GM12891 (cell line): ENCODE results near the gene LPCAT1.
A peak's percentile ranks its signal among the peaks of the same experiment; 100 is the strongest.
"Not testable (repeated sequence)": the region's sequence is repeated elsewhere in the genome, so short reads cannot be mapped to it uniquely, and the experiment has no call there.

Source experiments
- DNase-seq: peaks from one replicate; pipeline ENCODE4 v3.0.0; 2011; ENCODE audit warnings: low spot score; ENCODE audit not compliant: insufficient read length
- FAIRE-seq: peaks from 2 replicates; lab custom pipeline; 2011; peaks lifted over from hg19 to GRCh38; lab: Jason Lieb, UNC
- PAX5 ChIP-seq: IDR thresholded peaks from 2 replicates; pipeline ENCODE4 v1.6.1; 2011; ENCODE audit warnings: low read length, moderate library complexity, mild to moderate bottlenecking; ENCODE audit not compliant: insufficient read depth, severe bottlenecking
- POLR2A ChIP-seq: IDR thresholded peaks from 2 replicates; pipeline ENCODE4 v1.6.1; 2011; ENCODE audit warnings: low read depth, low read length, control low read depth
- POLR2AphosphoS5 ChIP-seq: IDR thresholded peaks from 2 replicates; pipeline ENCODE4 v1.6.1; 2011; ENCODE audit warnings: low read depth, low read length, control low read depth
- POU2F2 ChIP-seq: IDR thresholded peaks from 2 replicates; pipeline ENCODE4 v1.6.1; 2011; ENCODE audit warnings: low read depth, mild to moderate bottlenecking, control low read depth, low read length, moderate library complexity
- SPI1 ChIP-seq: IDR thresholded peaks from 2 replicates; pipeline ENCODE4 v1.6.1; 2011; ENCODE audit warnings: low read depth, low read length, control low read depth
- TAF1 ChIP-seq: IDR thresholded peaks from 2 replicates; pipeline ENCODE4 v1.6.1; 2011; ENCODE audit warnings: low read depth, low read length, control low read depth

The LPCAT1 gene

DNA sequence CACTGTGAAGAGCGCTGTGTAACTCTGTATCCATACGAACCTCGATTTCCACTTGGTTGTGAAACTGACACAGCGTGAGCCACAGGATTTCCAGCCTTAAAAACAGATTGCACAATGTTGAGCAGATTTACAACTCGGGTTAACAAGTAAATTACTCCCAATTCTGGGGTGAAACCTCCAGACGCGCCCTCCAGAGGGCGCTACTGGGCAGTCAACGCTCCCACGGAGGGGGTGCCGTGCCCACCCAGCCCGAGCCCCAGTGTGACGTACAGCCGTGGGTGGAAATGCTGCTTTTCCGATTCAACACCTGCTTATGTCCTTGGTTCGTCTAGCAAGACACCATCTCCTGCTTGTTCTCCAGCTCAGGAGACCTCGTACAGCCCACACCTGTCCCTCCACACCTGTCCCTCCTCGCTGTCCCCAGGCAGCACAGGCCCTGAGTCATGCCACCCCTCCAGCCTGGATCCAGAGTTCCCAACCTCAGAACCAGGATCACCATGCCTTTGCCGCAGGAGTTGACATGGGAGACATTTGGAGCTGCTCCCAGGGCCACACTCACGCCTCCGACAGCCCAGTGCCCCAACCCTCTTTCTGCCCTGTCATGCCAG, 44.1 kb downstream of the LPCAT1 start:
- DNase-seq (peak; percentile 73), FAIRE-seq (peak; percentile 92)
- TF ChIP-seq POLR2A = no peak
- no peak for TF ChIP-seq POLR2AphosphoS5
- no peak for TF ChIP-seq PAX5
- TF ChIP-seq POU2F2 = no peak
- no peak for TF ChIP-seq SPI1
- TF ChIP-seq TAF1 = no peak

DNA sequence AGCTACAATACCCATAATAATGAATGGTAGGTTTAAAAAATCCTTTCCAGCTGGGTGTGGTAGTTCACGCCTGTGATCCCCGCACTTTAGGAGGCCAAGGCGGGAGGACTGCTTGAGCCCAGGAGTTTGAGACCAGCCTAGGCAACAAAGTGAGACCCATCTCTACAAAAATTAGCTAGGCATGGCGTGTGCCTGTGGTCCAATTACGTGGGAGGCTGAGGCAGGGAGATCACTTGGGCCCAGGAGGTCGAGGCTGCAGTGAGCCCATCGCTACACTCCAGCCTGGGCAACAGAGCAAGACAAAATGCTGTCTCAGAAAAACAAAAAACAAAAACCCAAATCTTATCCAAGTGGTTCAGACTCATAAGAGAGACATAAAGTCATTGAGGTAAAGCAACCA, 44.7 kb downstream of the LPCAT1 start:
- TF ChIP-seq SPI1 = no peak
- TF ChIP-seq PAX5 = no peak
- no peak for TF ChIP-seq TAF1
- TF ChIP-seq POU2F2 = no peak
- TF ChIP-seq POLR2A = no peak
- no peak for TF ChIP-seq POLR2AphosphoS5
- DNase-seq = no peak
- FAIRE-seq = no peak

DNA sequence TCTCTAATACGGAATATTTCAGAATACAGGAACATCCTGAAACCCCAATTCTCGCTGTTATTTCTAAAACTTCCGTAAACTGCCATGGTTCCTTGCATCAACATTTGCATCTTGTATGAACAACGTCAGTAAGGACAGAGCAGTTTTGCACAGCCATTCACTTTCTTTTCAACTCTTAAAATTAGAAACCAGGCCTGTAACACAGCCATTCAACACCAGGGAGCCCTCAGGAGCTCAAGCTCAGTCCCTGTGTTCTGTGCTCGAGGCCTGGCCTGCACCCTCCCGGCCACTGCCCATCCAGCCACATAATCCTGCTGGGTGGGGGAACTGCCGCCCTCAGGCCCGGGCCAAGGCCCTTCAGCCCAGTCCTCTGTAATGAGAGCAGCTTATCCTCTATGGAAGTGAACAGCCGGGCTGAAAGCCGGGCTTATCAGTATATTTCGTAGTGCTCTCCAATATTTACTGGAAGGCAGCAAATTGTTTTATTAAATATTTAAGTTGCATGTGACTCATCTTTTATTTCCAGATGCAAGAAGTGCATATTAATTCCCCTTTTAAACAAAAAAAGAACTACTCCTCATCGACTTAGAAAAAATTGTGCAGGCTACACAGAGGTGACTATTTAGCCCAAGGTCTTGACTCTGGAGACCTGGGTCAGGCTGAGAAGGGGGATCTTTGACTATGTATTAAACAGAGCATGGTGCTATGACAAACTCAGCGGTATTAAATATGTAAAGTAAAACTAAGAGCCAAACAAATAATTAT, 45.3 kb downstream of the LPCAT1 start:
- no peak for FAIRE-seq
- TF ChIP-seq POLR2A = no peak
- TF ChIP-seq PAX5 = no peak
- TF ChIP-seq SPI1 = no peak
- TF ChIP-seq TAF1 = no peak
- no peak for TF ChIP-seq POU2F2
- no peak for TF ChIP-seq POLR2AphosphoS5

DNA sequence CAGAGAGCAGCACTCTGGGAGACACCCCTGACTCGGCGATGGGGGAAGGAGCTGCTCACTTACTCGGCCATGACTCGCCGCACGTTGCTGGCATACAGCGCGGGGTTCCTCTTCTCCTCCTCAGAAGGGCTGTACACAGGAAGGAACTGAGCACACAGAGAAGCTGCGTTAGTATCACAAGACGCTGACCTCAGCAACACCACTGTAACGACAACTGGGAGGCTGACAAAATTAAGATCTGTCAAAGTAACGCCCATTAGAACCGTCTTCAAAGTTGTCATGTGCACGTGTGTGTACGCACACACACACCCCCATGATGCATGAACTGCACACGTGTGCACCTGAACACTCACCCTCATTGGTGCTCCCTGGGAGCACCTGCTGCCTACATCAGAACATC, 46.4 kb downstream of the LPCAT1 start:
- DNase-seq (no peak), FAIRE-seq (no peak)
- TF ChIP-seq POU2F2 (no peak), SPI1 (no peak), TAF1 (no peak), POLR2A (no peak)

More for the DNA sequence above, 45.3 kb downstream of the LPCAT1 start:
- DNase-seq = no peak

DNA sequence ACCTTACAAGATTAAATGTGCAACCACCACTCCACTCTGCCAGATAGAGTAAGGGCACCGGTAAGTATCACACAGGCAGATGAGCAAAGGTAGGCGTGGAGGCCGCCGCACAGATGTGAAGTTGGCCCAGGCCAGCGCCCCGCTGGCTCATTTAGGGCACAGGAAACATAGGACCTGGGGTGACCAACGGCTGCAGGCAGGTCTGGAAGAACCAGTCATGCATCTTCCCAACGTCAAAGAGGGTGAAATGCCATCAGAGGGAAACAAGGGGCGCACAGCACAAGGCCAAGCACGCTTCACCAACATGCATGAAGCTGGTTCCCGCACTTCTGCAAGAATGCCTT, 46.8 kb downstream of the LPCAT1 start:
- FAIRE-seq = no peak
- DNase-seq = no peak
- TF ChIP-seq POLR2A = no peak
- no peak for TF ChIP-seq POLR2AphosphoS5
- no peak for TF ChIP-seq PAX5
- TF ChIP-seq TAF1 = no peak
- no peak for TF ChIP-seq SPI1
- TF ChIP-seq POU2F2 = no peak

DNA sequence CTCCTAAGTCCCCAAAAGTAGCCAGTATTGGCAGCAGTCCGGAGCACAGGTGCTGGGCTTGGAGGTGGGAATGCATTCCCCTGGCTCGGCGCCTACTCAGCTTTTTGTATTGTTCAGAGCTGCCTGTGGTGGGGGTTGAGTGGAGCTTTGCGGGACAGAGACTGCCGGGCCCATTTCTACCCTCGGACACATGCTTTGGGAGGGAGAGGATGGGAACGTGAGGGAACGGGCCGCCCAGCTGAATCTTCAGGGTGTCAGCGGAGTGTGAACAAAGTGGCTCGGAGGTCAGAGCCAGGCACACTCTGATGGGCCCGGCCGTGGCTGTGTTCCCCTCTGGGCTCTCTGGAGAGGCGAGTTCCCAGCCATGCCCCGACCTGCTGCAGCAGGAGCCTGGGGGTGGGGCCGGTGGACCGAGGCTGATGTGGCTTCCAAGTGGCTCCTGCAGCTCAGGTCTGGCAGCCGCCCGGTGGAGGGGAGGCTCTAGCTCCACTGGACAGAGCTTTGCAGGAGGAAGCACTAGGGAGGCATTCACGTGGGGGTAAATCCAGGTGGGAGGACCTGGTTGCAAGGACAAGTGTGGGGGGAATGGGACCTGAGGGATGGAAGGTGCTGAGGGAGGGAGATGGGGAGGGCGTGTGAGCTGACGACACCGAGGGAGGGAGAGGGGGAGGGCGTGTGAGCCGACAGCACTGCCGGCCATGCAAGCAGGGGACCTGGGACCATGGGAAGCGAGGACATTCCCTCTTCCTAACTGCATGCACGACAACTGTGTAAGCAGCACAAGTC, 47.4 kb downstream of the LPCAT1 start:
- no peak for DNase-seq
- FAIRE-seq = peak; percentile 58
- no peak for TF ChIP-seq TAF1
- TF ChIP-seq POLR2AphosphoS5 = no peak
- TF ChIP-seq SPI1 = no peak
- TF ChIP-seq POU2F2 = no peak
- TF ChIP-seq PAX5 = no peak
- no peak for TF ChIP-seq POLR2A

DNA sequence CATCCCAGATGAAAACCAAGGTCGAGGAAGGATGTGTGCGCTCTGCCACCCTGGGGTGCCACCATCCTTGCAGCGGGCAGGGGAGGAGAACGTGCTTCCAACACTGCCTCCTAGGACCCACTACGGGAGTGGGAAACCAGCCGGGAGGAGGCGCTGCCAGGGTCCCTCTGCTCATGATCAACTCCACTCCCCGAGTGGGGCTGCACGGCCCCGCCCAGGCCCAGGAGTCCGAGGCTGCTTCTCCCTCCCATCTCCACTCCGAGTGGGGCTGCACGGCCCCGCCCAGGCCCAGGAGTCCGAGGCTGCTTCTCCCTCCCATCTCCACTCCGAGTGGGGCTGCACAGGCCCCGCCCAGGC, 48.2 kb downstream of the LPCAT1 start:
- FAIRE-seq, DNase-seq: not testable (repeated sequence)

DNA sequence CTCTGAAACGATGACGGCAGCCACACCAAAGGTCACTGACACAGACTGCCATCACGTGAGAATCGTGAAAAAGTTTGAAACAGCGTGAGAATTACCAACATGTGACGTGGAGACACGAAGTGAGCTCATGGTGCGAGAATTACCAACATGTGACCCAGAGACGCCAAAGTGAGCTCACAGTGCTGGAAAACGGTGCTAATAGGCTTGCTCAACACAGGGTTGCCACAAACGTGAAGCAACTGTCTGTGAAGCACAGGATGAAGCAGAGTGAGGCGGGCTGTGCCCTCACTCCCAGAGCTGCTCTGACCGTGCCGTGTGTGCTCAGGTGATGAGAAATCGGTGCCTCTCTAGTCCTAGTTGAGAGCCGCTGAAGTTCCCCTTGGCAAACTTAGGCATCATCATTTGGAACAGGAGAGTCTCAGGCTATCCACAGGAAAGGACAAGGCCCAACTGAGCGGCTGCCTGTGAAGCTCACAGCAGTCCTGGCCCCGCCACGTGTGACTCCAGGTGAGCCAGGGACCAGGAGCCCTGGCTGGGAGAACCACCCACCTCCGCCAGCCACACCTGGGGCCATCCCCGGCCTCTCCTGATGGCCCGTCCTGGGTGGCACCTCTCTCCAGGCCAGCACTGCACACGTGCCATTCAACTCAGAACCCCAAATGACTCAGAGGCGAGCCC, 48.8 kb downstream of the LPCAT1 start:
- TF ChIP-seq POU2F2 = no peak
- TF ChIP-seq SPI1 = no peak
- peak; percentile 52; the same call in 1 of the 2 replicates for TF ChIP-seq POLR2AphosphoS5
- no peak for TF ChIP-seq TAF1
- FAIRE-seq = peak; percentile 23
- no peak for DNase-seq

DNA sequence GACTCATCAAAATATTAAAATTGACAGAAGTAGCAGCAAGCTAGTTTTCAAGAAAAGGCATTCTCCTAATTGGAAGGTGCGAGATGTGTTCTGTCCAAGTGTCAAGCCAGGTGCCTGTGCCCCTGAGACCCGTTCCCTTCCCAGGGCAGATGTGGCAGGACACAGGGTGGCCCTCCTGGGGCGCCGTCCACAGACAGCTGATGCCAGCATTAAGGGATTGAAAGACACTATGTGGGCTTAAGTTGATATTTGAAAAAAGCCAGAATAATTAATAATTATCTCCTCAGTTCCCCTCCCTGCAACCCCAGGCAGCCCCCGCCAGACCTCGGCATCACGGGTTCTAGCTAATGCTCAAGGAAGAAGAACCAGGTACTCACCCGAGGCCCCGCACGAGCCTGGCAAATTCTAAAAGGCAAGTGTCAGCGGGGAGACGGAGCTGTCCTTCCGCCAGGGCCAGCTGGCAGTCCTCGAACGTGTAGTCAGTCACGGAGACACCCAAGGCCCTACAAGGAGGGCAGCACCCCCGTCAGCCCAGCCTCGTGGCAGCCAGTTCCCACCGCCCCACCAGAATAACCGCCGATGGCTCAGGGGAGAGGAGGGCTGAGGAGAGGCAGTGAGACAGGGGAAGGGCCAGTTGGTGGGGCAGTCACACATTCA, 49.4 kb downstream of the LPCAT1 start:
- DNase-seq = no peak
- FAIRE-seq = no peak
- TF ChIP-seq POU2F2 (no peak), TAF1 (no peak), SPI1 (no peak), POLR2AphosphoS5 (no peak), PAX5 (no peak)
